Fibroblast of lung (primary cell): ENCODE measurements around the gene AGAP2.

Source experiments
- EZH2 ChIP-seq: IDR thresholded peaks from 2 replicates; pipeline ENCODE4 v1.5.1; 2012; ENCODE audit warnings: low read length, control low read depth, mild to moderate bottlenecking; ENCODE audit errors: missing control alignments
- TF ChIP-seq, protein P1 (sequence below), 2 donors: IDR thresholded peaks in 1 of 2; conservative IDR thresholded peaks in 1 of 2; 1 replicate in 1 of 2; 2 replicates in 1 of 2; pipeline ENCODE4 v1.5.1; 2011 to 2012; ENCODE audit warnings: low read length in 2 of 2, control low read depth in 1 of 2, inconsistent platforms in 1 of 2, low read depth in 1 of 2, mild to moderate bottlenecking in 1 of 2

GRCh38 chr12:57693659-57694458, 44.7 kb downstream of the AGAP2 start, which contains the start of gene OS9:
- TF ChIP-seq, protein P1, sequence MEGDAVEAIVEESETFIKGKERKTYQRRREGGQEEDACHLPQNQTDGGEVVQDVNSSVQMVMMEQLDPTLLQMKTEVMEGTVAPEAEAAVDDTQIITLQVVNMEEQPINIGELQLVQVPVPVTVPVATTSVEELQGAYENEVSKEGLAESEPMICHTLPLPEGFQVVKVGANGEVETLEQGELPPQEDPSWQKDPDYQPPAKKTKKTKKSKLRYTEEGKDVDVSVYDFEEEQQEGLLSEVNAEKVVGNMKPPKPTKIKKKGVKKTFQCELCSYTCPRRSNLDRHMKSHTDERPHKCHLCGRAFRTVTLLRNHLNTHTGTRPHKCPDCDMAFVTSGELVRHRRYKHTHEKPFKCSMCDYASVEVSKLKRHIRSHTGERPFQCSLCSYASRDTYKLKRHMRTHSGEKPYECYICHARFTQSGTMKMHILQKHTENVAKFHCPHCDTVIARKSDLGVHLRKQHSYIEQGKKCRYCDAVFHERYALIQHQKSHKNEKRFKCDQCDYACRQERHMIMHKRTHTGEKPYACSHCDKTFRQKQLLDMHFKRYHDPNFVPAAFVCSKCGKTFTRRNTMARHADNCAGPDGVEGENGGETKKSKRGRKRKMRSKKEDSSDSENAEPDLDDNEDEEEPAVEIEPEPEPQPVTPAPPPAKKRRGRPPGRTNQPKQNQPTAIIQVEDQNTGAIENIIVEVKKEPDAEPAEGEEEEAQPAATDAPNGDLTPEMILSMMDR (conservative IDR thresholded peaks at IDR 0.05 in 1 of 2, IDR thresholded peaks at IDR 0.05 in 1 of 2; ENCODE audit: low read depth in 1 of 2, low read length in 2 of 2): peak; percentile 80 to 83
- TF ChIP-seq EZH2: no peak
